Measurements from ENCODE around the gene RAB12.
"Not testable (repeated sequence)": the region's sequence is repeated elsewhere in the genome, so short reads cannot be mapped to it uniquely, and the experiment has no call there.

Gene RAB12

DNA sequence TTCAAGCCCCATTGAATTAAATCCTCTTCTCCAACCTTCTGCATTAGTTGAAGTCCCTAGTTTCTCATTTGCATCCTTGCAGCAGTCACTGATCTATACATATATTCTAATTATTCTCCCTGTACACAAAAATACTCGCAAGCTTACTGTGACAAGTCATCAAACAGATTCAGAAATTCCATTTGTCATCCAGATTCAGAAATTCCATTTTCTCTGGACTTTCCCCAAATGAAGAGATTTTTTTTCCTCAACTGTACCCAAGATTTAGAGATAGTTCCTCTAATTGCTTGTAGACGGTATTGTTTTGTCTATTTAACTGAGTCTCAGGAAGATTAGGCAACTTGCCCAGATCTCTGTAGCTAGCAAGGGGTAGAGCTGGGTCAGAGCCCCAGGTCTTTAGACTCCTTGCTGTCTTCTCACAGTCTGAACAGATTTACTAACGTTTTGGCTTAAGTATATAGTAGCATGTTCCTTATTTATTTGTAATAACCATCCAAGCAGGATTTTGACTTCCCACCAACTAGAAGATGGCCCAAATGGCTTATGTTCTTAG lies 34.2 kb downstream of the RAB12 start:
- peak; percentile 35 for DNase-seq (ENCODE audit: low read depth, low spot score)

DNA sequence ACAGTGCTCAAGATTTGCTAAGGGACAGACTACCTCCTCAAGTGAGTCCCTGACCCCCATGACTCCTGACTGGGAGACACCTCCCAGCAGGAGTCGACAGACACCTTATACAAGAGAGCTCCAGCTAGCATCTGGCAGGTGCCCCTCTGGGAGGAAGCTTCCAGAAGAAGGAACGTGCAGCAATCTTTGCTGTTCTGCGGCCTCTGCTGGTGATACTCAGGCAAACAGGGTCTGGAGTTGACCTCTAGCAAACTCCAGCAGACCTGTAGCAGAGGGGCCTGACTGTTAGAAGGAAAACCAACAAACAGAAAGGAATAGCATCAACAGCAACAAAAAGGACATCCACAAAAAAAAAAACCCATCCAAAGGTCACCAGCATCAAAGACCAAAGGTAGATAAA lies 38.1 kb downstream of the RAB12 start:
- not testable (repeated sequence) for DNase-seq (ENCODE audit: low read depth, low spot score)

DNA sequence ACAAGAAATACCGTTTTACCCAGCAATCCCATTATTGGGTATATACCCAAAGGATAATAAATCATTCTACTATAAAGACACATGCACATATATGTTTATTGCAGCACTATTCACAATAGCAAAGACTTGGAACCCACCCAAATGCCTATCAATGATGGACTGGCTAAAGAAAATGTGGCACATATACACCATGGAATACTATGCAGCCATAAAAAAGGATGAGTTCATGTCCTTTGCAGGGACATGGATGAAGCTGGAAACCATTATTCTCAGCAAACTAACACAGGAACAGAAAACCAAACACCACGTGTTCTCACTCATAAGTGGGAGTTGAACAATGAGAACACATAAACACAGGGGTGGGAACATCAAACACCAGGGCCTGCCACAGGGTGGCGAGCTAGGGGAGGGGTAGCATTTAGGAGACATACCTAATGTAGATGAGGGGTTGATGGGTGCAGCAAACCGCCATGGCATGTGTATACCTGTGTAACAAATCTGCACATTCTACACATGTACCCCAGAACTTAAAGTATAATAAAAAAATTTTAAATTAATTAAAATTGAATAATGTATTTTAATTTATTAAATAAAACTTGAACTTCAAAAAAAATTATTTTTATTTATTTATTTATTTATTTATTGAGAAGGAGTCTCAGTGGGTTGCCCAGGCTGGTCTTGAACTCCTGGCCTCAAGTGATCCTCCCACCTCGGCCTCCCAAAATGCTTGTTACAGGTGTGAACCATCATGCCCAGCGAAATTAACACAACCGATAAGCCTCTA lies 42.4 kb downstream of the RAB12 start:
- DNase-seq (ENCODE audit: low read depth, low spot score): not testable (repeated sequence)

DNA sequence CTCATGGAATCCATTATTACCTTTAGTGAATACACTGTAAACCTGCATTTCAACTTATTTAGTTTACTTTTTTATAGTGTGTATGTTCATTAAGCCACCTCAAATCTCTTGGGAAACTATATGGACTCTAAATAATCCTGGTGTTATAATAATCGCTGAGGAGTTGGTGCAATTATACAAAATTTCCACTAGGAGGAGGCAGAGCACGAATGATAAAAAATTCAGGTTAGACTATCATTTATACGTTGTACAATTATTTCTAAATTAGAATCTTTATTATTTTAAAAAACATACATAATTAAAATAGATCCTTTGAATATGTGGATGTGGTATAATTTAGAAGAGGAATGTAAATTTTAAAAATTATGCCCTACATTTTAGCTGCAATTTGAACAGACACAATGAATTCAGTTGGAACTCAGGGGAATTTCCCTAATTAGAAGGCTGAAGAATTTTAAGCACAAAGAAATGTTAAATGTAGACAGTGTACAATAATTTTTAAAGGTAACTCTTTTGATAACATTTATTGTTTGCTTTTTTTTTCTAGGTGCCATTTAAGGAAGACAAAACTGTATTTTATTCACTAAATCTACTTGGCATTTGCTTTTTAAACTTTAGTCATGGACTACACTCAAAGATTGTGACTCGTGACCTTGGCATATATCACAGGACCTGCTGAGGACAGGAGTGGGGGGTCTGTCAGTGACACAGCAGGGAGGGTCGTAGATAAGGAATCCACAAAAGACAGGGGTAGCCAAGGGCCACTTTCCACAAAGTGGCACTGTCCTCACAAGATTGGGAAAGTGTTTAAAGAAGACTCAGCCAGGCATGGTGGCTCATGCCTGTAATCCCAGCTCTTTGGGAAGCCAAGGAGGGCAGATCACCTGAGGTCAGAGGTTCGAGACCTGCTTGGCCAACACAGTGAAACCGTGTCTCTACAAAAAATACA lies 45.5 kb downstream of the RAB12 start:
- peak; percentile 39 for DNase-seq (ENCODE audit: low read depth, low spot score)

DNA sequence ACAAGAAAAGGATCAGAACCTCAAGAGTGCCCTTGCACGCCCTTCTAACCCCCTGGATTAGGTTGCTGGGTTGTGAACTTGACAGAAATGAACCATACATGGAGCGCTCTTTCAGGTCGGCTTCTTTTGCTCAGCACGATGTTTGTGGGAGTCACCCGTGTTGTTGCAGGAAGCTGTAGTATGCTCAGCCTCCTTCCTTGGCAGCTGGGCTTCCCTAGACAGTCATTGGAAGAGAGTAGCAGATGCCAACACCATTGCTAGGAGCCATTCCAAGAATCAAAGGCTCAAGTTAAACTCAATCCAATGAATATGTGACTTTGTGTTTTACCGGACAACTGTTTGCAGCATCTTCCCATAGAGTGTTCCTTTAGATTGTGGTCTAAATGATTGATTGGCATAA lies 47.0 kb downstream of the RAB12 start:
- DNase-seq (ENCODE audit: low read depth, low spot score): no peak

DNA sequence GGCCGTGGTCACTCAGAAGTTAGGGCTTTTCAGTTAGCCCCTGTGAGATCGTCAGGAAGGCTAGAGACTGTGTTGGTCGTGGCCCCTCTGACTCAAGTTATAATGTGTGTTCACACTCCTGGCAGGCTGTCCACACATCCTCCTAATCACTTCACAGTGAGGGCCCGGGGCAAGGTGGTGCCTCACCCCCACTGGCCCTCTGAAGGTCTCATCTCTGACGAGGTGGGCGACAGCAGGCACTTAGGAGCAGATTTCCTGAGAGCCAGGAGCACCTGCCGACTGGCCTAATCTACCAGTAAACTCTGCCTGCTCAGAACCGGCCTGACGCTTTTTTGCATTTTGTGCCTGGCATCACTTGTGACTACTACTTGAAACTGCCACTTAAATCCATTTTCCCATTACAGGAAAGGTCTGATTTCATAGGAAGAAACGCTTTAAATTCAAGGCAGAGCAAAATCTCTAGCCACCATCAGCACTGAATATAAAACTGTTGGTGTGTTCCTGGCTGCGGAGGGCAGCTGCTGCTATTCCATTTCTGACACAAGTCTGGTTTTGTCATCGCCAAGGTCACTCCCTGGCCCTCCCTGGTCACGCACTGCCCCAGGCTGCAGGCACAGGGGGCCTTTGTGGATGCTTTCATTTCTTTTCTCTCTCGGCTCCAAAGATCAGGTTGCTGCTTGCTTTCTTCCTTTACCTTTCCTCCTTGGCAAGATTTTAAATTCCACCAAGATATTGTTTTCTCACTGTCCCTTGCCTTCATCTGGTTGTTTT lies 48.0 kb downstream of the RAB12 start:
- peak; percentile 17 for DNase-seq (ENCODE audit: low read depth, low spot score)

DNA sequence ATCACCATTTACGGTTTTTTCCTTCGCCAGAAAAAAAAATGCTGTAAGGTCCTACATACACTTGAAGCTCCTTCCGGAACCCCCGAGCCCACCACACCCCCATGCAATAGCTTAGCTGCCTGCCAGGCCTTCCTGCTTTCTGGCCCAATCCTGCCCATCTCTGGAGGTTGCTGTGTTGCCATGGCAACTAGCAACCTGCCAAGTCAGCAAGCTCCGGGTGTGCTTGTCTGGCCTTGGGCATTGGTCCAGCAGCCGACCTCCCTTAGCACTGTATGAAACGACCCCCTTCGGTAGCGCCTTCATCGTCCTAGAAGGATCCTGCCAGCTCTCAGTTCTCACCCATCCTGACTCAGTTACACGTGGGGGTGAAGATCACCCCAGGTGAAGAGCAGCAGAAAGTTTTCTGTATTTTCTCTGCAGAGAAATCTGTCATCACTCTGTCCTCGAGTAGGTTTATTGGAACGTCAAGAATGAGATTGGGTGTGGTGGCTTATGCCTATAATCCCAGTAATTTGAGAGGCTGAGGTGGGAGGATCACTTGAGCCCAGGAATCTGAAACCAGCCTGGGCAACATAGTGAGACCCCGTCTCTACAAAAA lies 48.7 kb downstream of the RAB12 start:
- peak; percentile 85 for DNase-seq (ENCODE audit: low read depth, low spot score)

DNA sequence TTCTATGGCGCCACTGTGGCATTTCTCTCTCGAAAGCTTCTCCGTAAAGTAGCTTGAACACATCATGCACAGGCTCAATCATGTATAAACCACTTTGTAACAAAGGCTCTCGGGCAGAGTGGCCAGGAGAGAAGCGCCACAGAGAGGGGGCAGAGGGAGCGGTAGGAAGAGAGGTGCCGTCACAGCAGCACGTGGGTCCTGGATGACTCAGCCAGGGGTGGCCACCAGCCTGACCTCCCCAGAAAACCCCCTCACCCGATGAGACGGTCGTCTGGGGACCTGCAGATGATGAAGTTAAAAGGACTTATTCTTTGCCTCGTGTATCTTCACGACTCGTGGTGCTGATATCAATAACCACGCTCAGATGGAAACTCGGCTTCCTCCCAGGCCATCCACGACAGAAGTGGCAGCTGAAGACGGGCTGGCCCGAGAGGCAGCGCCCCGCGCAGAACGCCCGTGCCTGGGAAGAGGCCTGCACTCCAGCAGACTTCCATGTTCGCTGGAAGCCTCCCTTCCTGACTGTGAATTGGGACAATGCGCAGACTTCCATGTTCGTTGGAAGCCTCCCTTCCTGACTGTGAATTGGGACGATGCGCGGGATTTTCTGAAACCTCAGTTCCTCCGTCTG lies 49.7 kb downstream of the RAB12 start:
- no peak for DNase-seq (ENCODE audit: low read depth, low spot score)

DNA sequence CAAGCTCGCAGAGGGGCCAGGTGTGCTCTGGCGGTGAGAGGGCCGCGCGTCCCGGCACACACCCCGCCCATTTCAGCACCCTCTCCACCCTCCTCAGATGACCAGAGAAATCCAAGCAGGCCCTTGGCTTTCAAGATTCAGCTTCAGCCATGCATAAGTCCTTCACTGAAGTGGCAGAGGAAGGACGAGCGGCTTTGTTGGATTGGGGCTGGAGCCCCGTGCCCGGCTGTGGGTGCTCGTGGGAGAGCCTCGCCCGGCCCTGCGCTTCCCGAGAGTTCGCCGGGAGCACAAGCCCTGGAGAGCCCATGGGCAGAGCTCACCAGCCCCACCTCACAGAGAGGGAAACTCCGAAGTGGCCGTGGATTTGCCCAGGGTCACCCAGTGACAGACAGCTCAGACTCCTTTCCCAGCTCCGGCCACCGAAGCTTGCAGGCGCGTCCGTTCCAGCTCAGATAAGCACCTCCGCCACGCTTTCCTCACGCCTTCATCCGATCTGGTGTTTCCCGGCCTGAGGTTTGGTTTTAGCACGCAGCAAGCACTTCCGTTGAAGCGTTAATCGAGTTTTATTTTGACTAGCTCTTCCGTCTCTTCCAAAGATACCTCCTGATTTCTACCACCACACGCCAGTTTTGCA lies 50.5 kb downstream of the RAB12 start:
- DNase-seq (ENCODE audit: low read depth, low spot score): no peak

DNA sequence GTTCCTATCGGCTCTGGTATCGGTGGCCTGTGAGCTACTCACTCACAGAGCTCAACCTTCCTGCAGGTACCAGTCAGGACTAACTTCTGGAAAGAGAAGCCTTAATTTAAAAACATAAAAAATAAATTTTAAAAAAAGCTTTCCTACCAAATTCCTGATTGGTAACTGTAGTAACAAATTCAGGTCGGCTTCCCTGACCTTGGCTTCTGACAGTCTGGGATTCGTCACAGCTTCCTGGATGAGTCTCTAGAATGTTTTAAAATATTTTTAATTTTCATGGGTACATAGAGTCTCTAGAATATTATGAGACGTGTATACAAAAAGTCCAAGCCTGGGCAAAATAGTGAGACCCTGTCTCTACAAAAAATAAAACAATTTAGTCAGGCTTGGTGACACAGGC lies 51.1 kb downstream of the RAB12 start:
- DNase-seq (ENCODE audit: low read depth, low spot score): no peak

DNA sequence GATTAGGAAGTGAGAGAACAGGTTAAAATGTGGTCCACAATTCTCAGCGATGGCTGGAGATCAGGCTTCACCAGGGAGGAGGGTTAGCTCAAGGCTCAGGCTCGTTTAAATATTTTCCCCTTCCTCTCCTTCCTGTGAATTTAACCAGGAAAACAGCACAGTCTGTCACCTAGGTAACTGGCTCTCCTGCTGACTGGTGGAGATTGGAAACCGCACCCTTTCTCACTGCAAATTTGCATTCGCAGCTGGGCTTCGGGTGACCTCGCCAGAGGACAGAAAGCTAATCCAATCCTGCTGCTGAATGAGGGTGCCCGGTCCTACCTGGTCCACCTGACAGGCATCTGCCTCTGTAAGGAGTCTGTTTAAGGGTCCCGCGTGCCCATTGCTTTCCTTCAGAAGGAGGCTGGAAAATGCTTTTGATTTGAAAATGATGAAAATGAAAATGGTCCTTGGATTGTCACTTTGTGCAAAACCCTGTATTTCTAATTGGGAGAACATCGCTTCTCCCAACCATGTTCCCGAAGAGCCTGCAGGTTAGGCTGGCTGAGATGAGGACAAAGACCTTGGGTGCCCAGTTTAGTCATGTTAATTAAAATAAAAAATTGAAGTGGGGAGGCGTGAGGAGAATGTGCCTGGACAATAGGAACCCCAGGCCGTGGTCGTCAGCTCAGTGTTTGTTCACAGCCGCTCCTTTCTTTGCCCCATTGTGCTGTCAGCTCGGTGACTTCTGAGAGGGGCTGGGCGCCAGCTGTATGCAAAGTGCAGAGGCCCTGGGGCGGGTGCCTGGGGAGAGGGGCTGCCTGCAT lies 52.7 kb downstream of the RAB12 start:
- DNase-seq (ENCODE audit: low read depth, low spot score): peak; percentile 88

DNA sequence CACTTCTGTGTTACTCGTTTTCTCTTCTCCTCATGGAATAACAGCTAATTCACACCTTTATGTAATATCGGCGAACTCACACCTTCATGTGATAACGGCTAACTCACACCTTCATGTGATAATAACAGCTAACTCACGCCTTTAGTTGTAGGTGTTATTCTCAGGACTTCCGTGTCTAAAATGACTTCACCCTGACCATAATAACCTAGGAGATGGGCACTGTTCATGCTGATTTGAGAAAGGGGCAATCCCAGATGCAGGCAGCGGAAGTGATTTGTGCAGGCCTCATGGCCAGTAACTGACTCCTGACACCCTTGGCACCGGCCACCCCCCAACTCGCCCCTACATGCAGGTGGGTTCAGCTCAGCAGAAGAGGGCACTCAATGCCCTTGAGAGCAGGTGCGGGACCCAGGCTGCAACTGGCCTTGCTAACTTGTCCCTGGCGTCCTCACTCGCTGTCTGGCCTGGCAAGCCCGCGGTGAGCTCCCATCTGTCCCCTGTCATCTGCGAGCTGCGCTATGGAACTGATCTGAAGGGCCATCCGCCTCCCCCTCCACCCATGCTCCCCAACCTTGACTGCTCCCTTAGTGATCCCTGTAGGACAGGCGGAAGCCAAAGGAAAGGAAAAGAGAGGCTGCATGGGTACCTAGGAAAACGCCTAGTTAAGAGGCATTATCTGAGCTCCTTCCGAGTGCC lies 53.5 kb downstream of the RAB12 start:
- no peak for DNase-seq (ENCODE audit: low read depth, low spot score)

DNA sequence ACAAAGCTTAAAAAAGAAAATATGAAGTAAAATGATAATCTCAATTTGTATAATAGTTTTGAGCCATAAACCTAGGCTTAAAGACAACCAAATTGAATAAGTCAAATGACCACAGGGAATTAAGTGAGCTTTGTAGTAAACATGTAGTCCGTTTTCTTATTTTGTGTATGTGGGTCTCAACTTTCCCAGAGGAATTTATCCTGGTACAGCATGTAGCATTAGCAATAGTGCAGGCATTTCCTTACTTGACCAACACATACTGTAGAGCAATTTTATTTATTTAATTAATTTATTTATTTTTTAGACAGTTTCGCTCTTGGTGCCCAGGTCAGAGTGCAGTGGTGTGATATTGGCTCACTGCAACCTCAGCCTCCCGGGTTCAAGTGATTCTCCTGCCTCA lies 58.6 kb downstream of the RAB12 start:
- DNase-seq (ENCODE audit: low read depth, low spot score): no peak

DNA sequence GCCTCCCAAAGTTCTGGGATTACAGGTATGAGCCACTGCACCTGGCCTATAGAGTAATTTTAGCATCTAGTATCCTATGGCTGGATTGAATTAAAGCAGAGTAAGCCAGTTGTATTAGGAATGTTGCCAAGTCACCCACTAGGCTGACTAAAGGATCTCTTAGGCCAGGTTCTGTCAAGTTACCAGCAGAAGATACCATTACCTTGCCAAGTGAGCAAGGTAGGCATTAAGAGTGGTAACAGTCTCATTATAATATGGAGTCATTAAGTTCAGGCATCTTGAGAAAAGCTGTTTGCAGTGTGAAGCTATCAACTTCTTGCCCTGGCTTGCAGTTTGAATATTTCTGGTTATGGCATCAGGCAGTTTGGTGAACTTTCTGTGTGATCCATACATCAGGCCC lies 59.1 kb downstream of the RAB12 start:
- DNase-seq (ENCODE audit: low read depth, low spot score): no peak

DNA sequence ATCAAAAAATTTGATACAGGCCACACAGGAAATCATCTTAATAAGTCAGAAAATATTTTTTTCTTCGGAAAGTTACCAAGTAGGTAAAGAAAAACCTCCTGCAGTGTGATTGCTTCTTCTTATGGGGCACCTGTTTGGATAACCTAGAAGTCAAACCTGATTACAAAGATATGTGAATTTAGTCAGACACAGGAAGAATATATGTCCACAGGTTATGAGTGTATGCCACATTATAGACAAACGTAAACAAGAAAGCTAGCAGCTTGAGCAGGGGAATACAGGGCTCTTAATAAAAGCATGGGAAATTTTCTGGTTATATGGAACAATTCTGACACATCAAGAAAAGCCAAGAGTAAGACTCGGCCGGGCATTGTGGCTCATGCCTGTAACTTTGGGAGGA lies 60.3 kb downstream of the RAB12 start:
- DNase-seq (ENCODE audit: low read depth, low spot score): no peak

DNA sequence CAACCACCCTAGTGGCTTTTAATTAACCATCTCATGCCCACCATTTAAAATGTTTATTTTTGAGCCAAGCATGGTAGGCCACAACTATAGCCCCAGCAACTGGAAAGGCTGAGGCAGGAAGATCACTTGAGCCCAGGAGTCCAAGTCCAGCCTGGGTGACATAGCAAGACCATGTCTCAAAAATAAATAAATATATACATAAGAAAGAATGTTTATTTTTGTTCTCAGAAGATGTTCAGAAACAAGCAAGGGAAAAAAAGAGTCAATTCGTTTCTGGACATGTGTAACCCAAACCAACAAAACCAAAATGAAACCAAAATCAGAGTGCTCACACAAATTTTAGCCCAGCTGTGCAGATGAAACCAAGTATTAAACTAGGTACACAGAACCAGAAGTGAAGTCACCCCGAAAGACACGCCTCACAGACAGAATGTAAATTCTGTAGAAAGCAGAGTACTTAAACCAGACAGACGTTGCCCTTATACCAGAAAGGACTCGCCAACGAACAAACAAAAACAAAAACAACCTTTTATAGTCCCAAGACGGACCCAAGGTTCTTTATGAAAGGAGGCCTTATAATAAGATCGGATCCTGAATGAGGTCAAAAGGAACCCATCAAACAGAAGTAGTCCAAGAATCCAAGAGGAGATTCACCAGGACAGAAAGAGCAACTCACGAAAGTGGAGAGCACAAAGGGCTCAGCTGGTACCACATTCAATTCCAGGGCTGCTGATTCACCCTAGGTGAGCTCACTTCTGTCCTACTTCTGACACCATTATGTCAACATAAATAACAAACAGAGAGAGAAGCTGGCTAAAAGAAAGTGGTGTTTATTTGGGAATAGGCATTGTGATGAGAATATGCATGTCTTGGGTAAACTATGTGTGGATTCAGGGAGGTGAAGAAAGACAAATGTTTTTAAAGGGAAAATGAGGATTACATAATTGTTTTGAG lies 64.3 kb downstream of the RAB12 start:
- DNase-seq (ENCODE audit: low read depth, low spot score): no peak

DNA sequence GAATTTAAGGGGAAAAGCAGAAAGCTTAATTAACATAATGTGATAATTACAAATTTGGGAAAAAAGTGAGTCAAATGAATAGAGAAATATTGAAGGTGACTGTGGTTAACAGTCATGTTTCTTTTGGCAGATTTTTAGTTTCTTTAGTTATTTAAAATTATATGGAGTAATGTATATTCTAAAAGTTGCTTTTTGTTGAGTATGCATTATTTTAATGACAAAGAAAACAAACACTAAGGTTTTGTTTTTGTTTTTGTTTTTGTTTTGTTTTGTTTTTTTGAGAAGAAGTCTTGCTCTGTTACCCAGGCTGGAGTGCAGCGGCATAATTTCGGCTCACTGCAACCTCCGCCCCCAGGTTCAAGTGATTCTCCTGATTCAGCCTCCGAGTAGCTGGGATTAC lies 65.8 kb downstream of the RAB12 start:
- no peak for DNase-seq (ENCODE audit: low read depth, low spot score)

DNA sequence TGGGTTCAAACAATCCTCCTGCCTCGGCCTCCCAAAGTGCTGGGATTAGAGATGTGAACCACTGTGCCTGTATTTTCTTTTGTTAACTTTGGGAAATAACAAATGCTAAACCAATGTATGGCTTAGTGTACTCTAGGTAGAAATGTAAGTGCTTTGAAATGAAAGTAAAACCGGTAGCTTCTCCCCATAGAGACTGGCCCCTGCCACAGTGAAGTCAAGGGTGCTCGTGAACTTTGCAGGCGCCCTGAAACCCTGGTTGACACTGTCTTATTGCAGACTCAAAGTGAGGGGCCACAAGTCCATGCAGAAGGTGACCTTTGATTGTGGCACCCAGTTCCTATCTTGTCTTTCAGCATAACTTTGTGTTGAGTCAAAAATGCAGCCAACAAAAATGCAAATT lies 72.0 kb downstream of the RAB12 start:
- no peak for DNase-seq (ENCODE audit: low read depth, low spot score)
